ENCODE results near the gene CCDC86. TPM values are rescaled to one million over a fixed set of nuclear protein-coding genes. Genes with fewer than 3 reads are reported as not detected.

Gene CCDC86
- total and polyA plus RNA-seq, 9 of the 15 experiments (the other 6 are each of a cell fraction or from before 2014, with no cell fraction given): 4.6 to 102 (median 25.2) TPM

GRCh38 chr11:60864856-60865513, 23.1 kb downstream of the CCDC86 start (continued):
- TF ChIP-seq, protein P1, sequence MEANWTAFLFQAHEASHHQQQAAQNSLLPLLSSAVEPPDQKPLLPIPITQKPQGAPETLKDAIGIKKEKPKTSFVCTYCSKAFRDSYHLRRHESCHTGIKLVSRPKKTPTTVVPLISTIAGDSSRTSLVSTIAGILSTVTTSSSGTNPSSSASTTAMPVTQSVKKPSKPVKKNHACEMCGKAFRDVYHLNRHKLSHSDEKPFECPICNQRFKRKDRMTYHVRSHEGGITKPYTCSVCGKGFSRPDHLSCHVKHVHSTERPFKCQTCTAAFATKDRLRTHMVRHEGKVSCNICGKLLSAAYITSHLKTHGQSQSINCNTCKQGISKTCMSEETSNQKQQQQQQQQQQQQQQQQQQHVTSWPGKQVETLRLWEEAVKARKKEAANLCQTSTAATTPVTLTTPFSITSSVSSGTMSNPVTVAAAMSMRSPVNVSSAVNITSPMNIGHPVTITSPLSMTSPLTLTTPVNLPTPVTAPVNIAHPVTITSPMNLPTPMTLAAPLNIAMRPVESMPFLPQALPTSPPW (CRISPR knock-in tag; IDR thresholded peaks at IDR 0.05): peak; percentile 17; the same call in 1 of the 2 replicates
- TF ChIP-seq YY1 (IDR thresholded peaks at IDR 0.05; ENCODE audit: borderline replicate concordance in 1 of 3, control insufficient read depth in 1 of 3, extremely low read depth in 1 of 3, insufficient read depth in 3 of 3, insufficient read length in 1 of 3, insufficient replicate concordance in 2 of 3, low read depth in 1 of 3, low read length in 2 of 3) (no peak), NFYB (IDR thresholded peaks at IDR 0.05; ENCODE audit: extremely low read depth, insufficient read length) (no peak), SIX5 (IDR thresholded peaks at IDR 0.05; ENCODE audit: borderline replicate concordance in 1 of 2, insufficient read depth in 1 of 2, low read depth in 1 of 2, low read length in 2 of 2) (no peak), L3MBTL2 (IDR thresholded peaks at IDR 0.05) (no peak), NFE2 (IDR thresholded peaks at IDR 0.05; ENCODE audit: low read depth) (no peak), ADNP (tag; IDR thresholded peaks at IDR 0.05) (no peak), SNIP1 (IDR thresholded peaks at IDR 0.05; ENCODE audit: low read depth) (no peak), CXXC5 (CRISPR knock-in tag; IDR thresholded peaks at IDR 0.05) (no peak), DMBX1 (CRISPR knock-in tag; IDR thresholded peaks at IDR 0.05; ENCODE audit: borderline replicate concordance) (no peak), YBX1 (IDR thresholded peaks at IDR 0.05) (no peak), FOSL1 (tag; conservative IDR thresholded peaks at IDR 0.05) (0 out of 2 replicates have a peak, but pooled peaks have one; percentile 34), NELFE (IDR thresholded peaks at IDR 0.05; ENCODE audit: insufficient read depth, insufficient read length) (no peak), ZNF232 (CRISPR knock-in tag; IDR thresholded peaks at IDR 0.05) (no peak), ESRRB (CRISPR knock-in tag; IDR thresholded peaks at IDR 0.05; ENCODE audit: borderline replicate concordance) (no peak), NCOR1 (IDR thresholded peaks at IDR 0.05) (no peak), RBM22 (IDR thresholded peaks at IDR 0.05; ENCODE audit: low read depth, low read length, poor library complexity, severe bottlenecking) (no peak)
